MM.1S (cell line): ENCODE results near the gene POC5.
"Not testable (repeated sequence)": the region's sequence is repeated elsewhere in the genome, so short reads cannot be mapped to it uniquely, and the experiment has no call there.

Experiments used
- CTCF ChIP-seq: fragments of 300-600 bp; sonication (generic); IDR thresholded peaks from 2 replicates; pipeline ENCODE4 v1.5.1; 2016; ENCODE audit warnings: antibody characterized with exemption, low read length, mixed read lengths
- EZH2phosphoT487 ChIP-seq: fragments of 300-600 bp; sonication (generic); IDR thresholded peaks from 2 replicates; pipeline ENCODE4 v1.6.1; 2018; ENCODE audit warnings: antibody characterized with exemption, low read length

GRCh38 chr5:75726224-75726623 lies 9.0 kb upstream of the POC5 start:
- TF ChIP-seq CTCF, EZH2phosphoT487: not testable (repeated sequence)
